ENCODE results near the gene HSD17B3. TPM values are rescaled to one million over a fixed set of nuclear protein-coding genes. Genes with fewer than 3 reads are reported as not detected.

HSD17B3 gene
- total RNA-seq, 1 donor from 2014 or later: 4.5 TPM

Other genes starting within 250 kb of the HSD17B3 start
- gene SLC35D2, start 81.5 kb upstream of the HSD17B3 start, total RNA-seq: 30.3 TPM
- gene ZNF367, start 116.2 kb upstream of the HSD17B3 start, total RNA-seq: 1.6 TPM
- 32.0 TPM for gene HABP4, start 148.0 kb upstream of the HSD17B3 start, total RNA-seq